Heart right ventricle (tissue), 16 donors: ENCODE results near the gene OLIG2. TPM values are rescaled to one million over a fixed set of nuclear protein-coding genes. Genes with fewer than 3 reads are reported as not detected.

Experiments
- ATAC-seq, 8 donors: fragments of 200-7000 bp; cut with Tn5 transposase; one replicate each; pipeline ENCODE4 v1.9.1; 2020; ENCODE audit warnings: mild to moderate bottlenecking in 8 of 8, moderate library complexity in 8 of 8, moderate number of reproducible peaks in 1 of 8
- DNase-seq, 2 donors: peaks; one replicate each; pipeline ENCODE4 v3.0.0-alpha.2; 2020
- H3K27ac ChIP-seq, 10 donors: fragments of 200-600 bp; sonication (generic) in 2 of 10; one replicate each; pipeline versions ENCODE4 v1.5.0 to v1.8.0; 2020 to 2022; ENCODE audit warnings: mild to moderate bottlenecking in 3 of 10
- H3K27me3 ChIP-seq, 7 donors: fragments of 200-600 bp; one replicate each; pipeline ENCODE4 v1.8.0; 2021 to 2022; ENCODE audit warnings: mild to moderate bottlenecking in 2 of 7
- H3K36me3 ChIP-seq, 9 donors: fragments of 200-600 bp; sonication (generic) in 1 of 9; one replicate each; pipeline versions ENCODE4 v1.5.0 to v1.8.0; 2020 to 2022; ENCODE audit warnings: mild to moderate bottlenecking in 2 of 9
- H3K4me1 ChIP-seq, 9 donors: fragments of 200-600 bp; sonication (generic) in 1 of 9; one replicate each; pipeline versions ENCODE4 v1.5.0 to v1.8.0; 2020 to 2022; ENCODE audit warnings: mild to moderate bottlenecking in 4 of 9
- H3K4me3 ChIP-seq, 10 donors: fragments of 200-600 bp; sonication (generic) in 2 of 10; one replicate each; pipeline versions ENCODE4 v1.5.0 to v1.8.0; 2020 to 2022; ENCODE audit warnings: mild to moderate bottlenecking in 7 of 10, moderate library complexity in 2 of 10
- H3K9me3 ChIP-seq, 11 donors: fragments of 200-600 bp in 10 of 11; sonication (generic) in 2 of 11; one replicate each; pipeline versions ENCODE4 v1.5.0 to v1.8.0; 2013 to 2022; ENCODE audit warnings: mild to moderate bottlenecking in 2 of 11, control low read depth in 1 of 11, moderate library complexity in 1 of 11
- whole genome bisulfite sequencing, 2 donors: extraction: QIAGEN DNeasy Blood & Tissue Kit; methylation state at CpG; one replicate each; pipeline ENCODE4 v1.1.7; 2013; ENCODE audit warnings: inconsistent platforms in 1 of 2; 5-methylcytosine and 5-hydroxymethylcytosine counted together
- intact Hi-C, 10 donors: fragments of 100-400 bp; cut with DNase I; formaldehyde crosslinking; loops; one replicate each; pipeline versions ENCODE4 v1.11.1 to v1.14.2; 2022
- polyA plus RNA-seq, 2 donors: library from polyadenylated mRNA; stranded (reverse); fragments of 200-250 nt; gene quantifications; one replicate each; pipeline ENCODE4 v1.2.3, GENCODE V29; 2013
- total RNA-seq, 10 donors: library from RNA; stranded (reverse); fragmentation: NEBNext Ultra II Directional in 3 of 10; extraction: Animal tissue kit (Norgen Biotek cat#: 25700) in 3 of 10; gene quantifications; one replicate each; pipeline versions ENCODE4 v1.2.1 to v1.2.4, GENCODE V29; 2021 to 2023
- TF ChIP-seq, protein P1 (sequence below), 9 donors: fragments of 200-600 bp; sonication (generic) in 2 of 9; IDR thresholded peaks; one replicate each; pipeline versions ENCODE4 v1.5.0 to v1.8.0; 2021 to 2022; ENCODE audit warnings: antibody characterized with exemption in 9 of 9, mild to moderate bottlenecking in 5 of 9, moderate library complexity in 1 of 9
- donor health status: Arrhythmogenic right ventricular cardiomyopathy.
- donor health status: ischemic (EF 13 %, LVEDD 7.1; RV severe dilation, severe dysfunction).
- donor health status: healthy with polysubstance abuse.
- donor health status: DM: no; HTN: yes; CAD: no.
- donor health status: DM: no; HTN: no; CAD: no.
- donor health status: ischemic (EF 25% LVEDD 6.9; RV normal size, moderate dysfunction).
- donor health status: ischemic (EF 25% LVEDD 5.7; RV mildly dilated, moderate dysfunction).
- donor health status: healthy.
- donor health status: DM: yes; HTN: yes; CAD: no.
- donor health status: Ischemic cardiomyopathy.
- donor health status: ischemic (EF 35%, LVEDD 5.7; RV mildly dilated, moderate dysfunction).
- donor health status: nonischemic (EF 11% LVEDD 7.7; RV severe dilation, severe dysfunction).
- donor health status: DM: yes; HTN: yes; CAD: no.
- donor health status: PGD.
- donor health status: ischemic (EF 29% LVEDD 5.4; RV normal size, mild dysfunction).
- donor health status: nonischemic (EF 23%, LVEDD 6.1; RV moderate dilation, normal function).

OLIG2 gene
- total and polyA plus RNA-seq, 12 donors = not detected

DNA sequence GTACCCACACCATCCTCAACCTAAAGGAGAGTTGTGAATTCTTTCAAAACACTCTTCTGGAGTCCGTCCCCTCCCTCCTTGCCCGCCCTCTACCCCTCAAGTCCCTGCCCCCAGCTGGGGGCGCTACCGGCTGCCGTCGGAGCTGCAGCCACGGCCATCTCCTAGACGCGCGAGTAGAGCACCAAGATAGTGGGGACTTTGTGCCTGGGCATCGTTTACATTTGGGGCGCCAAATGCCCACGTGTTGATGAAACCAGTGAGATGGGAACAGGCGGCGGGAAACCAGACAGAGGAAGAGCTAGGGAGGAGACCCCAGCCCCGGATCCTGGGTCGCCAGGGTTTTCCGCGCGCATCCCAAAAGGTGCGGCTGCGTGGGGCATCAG lies 638 bp upstream of the OLIG2 start:
- Histone ChIP-seq H3K4me3 (peak overlapping the region in 1 of 10 donors; percentile 40), H3K9me3 (no peaks in the 10 kb centered on the region), H3K27me3 (peaks cover 53 to 100% (median 100%) of the 10 kb centered on the region in 7 donors), H3K4me1 (peaks cover 0 to 78% (median 45%) of the 10 kb centered on the region in 9 donors), H3K36me3 (peaks cover 0 to 6% (median 0%) of the 10 kb centered on the region in 9 donors), H3K27ac (no peak overlapping the region)
- 2 to 3% methylated on average over 22 of the region's 22 CpGs for WGBS, 2 donors
- ATAC-seq (no peak), DNase-seq (no peak)
- intact Hi-C loops = no loop called here
- TF ChIP-seq, protein P1, sequence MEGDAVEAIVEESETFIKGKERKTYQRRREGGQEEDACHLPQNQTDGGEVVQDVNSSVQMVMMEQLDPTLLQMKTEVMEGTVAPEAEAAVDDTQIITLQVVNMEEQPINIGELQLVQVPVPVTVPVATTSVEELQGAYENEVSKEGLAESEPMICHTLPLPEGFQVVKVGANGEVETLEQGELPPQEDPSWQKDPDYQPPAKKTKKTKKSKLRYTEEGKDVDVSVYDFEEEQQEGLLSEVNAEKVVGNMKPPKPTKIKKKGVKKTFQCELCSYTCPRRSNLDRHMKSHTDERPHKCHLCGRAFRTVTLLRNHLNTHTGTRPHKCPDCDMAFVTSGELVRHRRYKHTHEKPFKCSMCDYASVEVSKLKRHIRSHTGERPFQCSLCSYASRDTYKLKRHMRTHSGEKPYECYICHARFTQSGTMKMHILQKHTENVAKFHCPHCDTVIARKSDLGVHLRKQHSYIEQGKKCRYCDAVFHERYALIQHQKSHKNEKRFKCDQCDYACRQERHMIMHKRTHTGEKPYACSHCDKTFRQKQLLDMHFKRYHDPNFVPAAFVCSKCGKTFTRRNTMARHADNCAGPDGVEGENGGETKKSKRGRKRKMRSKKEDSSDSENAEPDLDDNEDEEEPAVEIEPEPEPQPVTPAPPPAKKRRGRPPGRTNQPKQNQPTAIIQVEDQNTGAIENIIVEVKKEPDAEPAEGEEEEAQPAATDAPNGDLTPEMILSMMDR (IDR thresholded peaks at IDR 0.05) = peak in 1 of 9 donors; percentile 4

DNA sequence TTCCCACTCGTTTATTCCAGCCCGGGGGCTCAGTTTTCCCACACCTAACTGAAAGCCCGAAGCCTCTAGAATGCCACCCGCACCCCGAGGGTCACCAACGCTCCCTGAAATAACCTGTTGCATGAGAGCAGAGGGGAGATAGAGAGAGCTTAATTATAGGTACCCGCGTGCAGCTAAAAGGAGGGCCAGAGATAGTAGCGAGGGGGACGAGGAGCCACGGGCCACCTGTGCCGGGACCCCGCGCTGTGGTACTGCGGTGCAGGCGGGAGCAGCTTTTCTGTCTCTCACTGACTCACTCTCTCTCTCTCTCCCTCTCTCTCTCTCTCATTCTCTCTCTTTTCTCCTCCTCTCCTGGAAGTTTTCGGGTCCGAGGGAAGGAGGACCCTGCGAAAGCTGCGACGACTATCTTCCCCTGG lies 716 bp downstream of the OLIG2 start:
- WGBS, 2 donors = 4% methylated on average over 21 of the region's 21 CpGs
- Histone ChIP-seq H3K4me1 (peaks cover 0 to 74% (median 44%) of the 10 kb centered on the region in 9 donors), H3K9me3 (no peaks in the 10 kb centered on the region), H3K27ac (peak overlapping the region in 1 of 10 donors; percentile 36), H3K36me3 (peaks cover 0 to 6% (median 0%) of the 10 kb centered on the region in 9 donors), H3K4me3 (peak overlapping the region in 1 of 10 donors; percentile 40), H3K27me3 (peaks cover 59 to 100% (median 100%) of the 10 kb centered on the region in 7 donors)
- TF ChIP-seq, protein P1 (IDR thresholded peaks at IDR 0.05) = no peak
- intact Hi-C loops = no loop called here
- no peak for ATAC-seq
- no peak for DNase-seq

GRCh38 chr21:33026878-33027400 lies 1.2 kb downstream of the OLIG2 start:
- Histone ChIP-seq H3K27me3 (peaks cover 64 to 100% (median 100%) of the 10 kb centered on the region in 7 donors), H3K4me3 (peak overlapping the region in 1 of 10 donors; percentile 40), H3K36me3 (peaks cover 0 to 6% (median 0%) of the 10 kb centered on the region in 9 donors), H3K4me1 (peaks cover 0 to 74% (median 44%) of the 10 kb centered on the region in 9 donors), H3K9me3 (no peaks in the 10 kb centered on the region), H3K27ac (peak overlapping the region in 1 of 10 donors; percentile 36)
- no peak for ATAC-seq
- no peak for DNase-seq
- 1% methylated on average over 54 of the region's 54 CpGs for WGBS, 2 donors
- intact Hi-C loops = no loop called here
- TF ChIP-seq, protein P1 (IDR thresholded peaks at IDR 0.05) = no peak

GRCh38 chr21:33027401-33028286 lies 1.9 kb downstream of the OLIG2 start:
- TF ChIP-seq, protein P1 (IDR thresholded peaks at IDR 0.05) = no peak

More at GRCh38 chr21:33027401-33028286, 1.9 kb downstream of the OLIG2 start:
- no peaks in the 10 kb centered on the region for H3K9me3 ChIP-seq
- peak overlapping the region in 1 of 10 donors; percentile 36 for H3K27ac ChIP-seq
- peaks cover 0 to 69% (median 40%) of the 10 kb centered on the region in 9 donors for H3K4me1 ChIP-seq
- DNase-seq = no peak
- peaks cover 70 to 100% (median 100%) of the 10 kb centered on the region in 7 donors for H3K27me3 ChIP-seq
- H3K36me3 ChIP-seq = peaks cover 0 to 6% (median 0%) of the 10 kb centered on the region in 9 donors
- WGBS, 2 donors = 1 to 2% methylated on average over 73 to 85 of the region's 85 CpGs
- peak overlapping the region in 1 of 10 donors; percentile 40 for H3K4me3 ChIP-seq
- no peak for ATAC-seq
- intact Hi-C loops = no loop called here
